ENCODE data around the gene UBQLN3.

Gene UBQLN3

GRCh38 chr11:5531053-5531831 is 21.5 kb upstream of the UBQLN3 start:
- no peak overlapping the region for H3K4me3 ChIP-seq (ENCODE audit: low read depth, low read length)
- DNase-seq: no peak
- H3K9me3 ChIP-seq (ENCODE audit: severe bottlenecking): no peaks in the 10 kb centered on the region
- no peaks in the 10 kb centered on the region for H3K36me3 ChIP-seq
- no peak overlapping the region for H3K27ac ChIP-seq
- H3K27me3 ChIP-seq (ENCODE audit: insufficient read depth, low read depth, severe bottlenecking): no peaks in the 10 kb centered on the region
- no peak for TF ChIP-seq CTCF (IDR thresholded peaks at IDR 0.05; ENCODE audit: low read depth, low read length)

- H3K27ac ChIP-seq: no peak overlapping the region
- DNase-seq: no peak
Observed at GRCh38 chr11:5528495-5528894, 18.7 kb upstream of the UBQLN3 start.

GRCh38 chr11:5527716-5528115 is 18.0 kb upstream of the UBQLN3 start:
- no peak overlapping the region for H3K4me3 ChIP-seq (ENCODE audit: low read depth, low read length)
- no peak for DNase-seq
- no peak for TF ChIP-seq CTCF (IDR thresholded peaks at IDR 0.05; ENCODE audit: low read depth, low read length)
- H3K36me3 ChIP-seq: no peaks in the 10 kb centered on the region
- no peaks in the 10 kb centered on the region for H3K27me3 ChIP-seq (ENCODE audit: insufficient read depth, low read depth, severe bottlenecking)
- H3K27ac ChIP-seq: no peak overlapping the region
- H3K9me3 ChIP-seq (ENCODE audit: severe bottlenecking): no peaks in the 10 kb centered on the region

More at GRCh38 chr11:5528495-5528894, 18.7 kb upstream of the UBQLN3 start:
- no peak overlapping the region for H3K4me3 ChIP-seq (ENCODE audit: low read depth, low read length)
- H3K36me3 ChIP-seq: no peaks in the 10 kb centered on the region
- no peak for TF ChIP-seq CTCF (IDR thresholded peaks at IDR 0.05; ENCODE audit: low read depth, low read length)
- no peaks in the 10 kb centered on the region for H3K27me3 ChIP-seq (ENCODE audit: insufficient read depth, low read depth, severe bottlenecking)
- no peaks in the 10 kb centered on the region for H3K9me3 ChIP-seq (ENCODE audit: severe bottlenecking)

GRCh38 chr11:5524756-5525155 is 15.0 kb upstream of the UBQLN3 start:
- DNase-seq: no peak
- Histone ChIP-seq H3K9me3 (ENCODE audit: severe bottlenecking) (peaks cover 3% of the 10 kb centered on the region), H3K36me3 (no peaks in the 10 kb centered on the region), H3K27ac (no peak overlapping the region), H3K27me3 (ENCODE audit: insufficient read depth, low read depth, severe bottlenecking) (no peaks in the 10 kb centered on the region), H3K4me3 (ENCODE audit: low read depth, low read length) (no peak overlapping the region)
- TF ChIP-seq CTCF (IDR thresholded peaks at IDR 0.05; ENCODE audit: low read depth, low read length): no peak

GRCh38 chr11:5522308-5522707 is 12.6 kb upstream of the UBQLN3 start:
- DNase-seq: no peak
- no peak overlapping the region for H3K27ac ChIP-seq

More at GRCh38 chr11:5522308-5522707, 12.6 kb upstream of the UBQLN3 start:
- no peak for TF ChIP-seq CTCF (IDR thresholded peaks at IDR 0.05; ENCODE audit: low read depth, low read length)
- Histone ChIP-seq H3K9me3 (ENCODE audit: severe bottlenecking) (peaks cover 3% of the 10 kb centered on the region), H3K27me3 (ENCODE audit: insufficient read depth, low read depth, severe bottlenecking) (no peaks in the 10 kb centered on the region), H3K4me3 (ENCODE audit: low read depth, low read length) (no peak overlapping the region), H3K36me3 (no peaks in the 10 kb centered on the region)
